A549 (cell line): ENCODE data around the gene ZMIZ2. TPM values are rescaled to one million over a fixed set of nuclear protein-coding genes. Genes with fewer than 3 reads are reported as not detected.
A peak's percentile ranks its signal among the peaks of the same experiment; 100 is the strongest.

Experiments used
- ATAC-seq, 2 experiments: fragments of 200-7000 bp in 1 of 2; fragments of >200 bp in 1 of 2; cut with Nextera tagmentation in 1 of 2; cut with Tn5 transposase in 1 of 2; 3 replicates each; pipeline versions ENCODE4 v1.8.0 to v1.9.1; 2018 to 2020; ENCODE audit warnings: mild to moderate bottlenecking in 1 of 2, moderate library complexity in 1 of 2
- CTCF ChIA-PET: fragments of 300-600 bp; sonication (Branson Sonifier 250); formaldehyde crosslinking; extraction: SDS; loops from one replicate; lab custom pipeline; 2021; ENCODE audit warnings: antibody characterized with exemption, inconsistent platforms; lab: Yijun Ruan, JAX
- POLR2A ChIA-PET: fragments of 350-600 bp; formaldehyde crosslinking; extraction: SDS; loops from one replicate; lab custom pipeline; 2021; ENCODE audit warnings: antibody characterized with exemption, inconsistent platforms; lab: Yijun Ruan, JAX
- DNase-seq, 2 experiments: peaks; one replicate each; pipeline versions ENCODE4 v3.0.0 to v3.0.0-alpha.2; 2011 to 2016; ENCODE audit warnings: low read depth in 1 of 2, low spot score in 1 of 2
- FAIRE-seq: peaks from 2 replicates; lab custom pipeline; 2011; peaks lifted over from hg19 to GRCh38; lab: Jason Lieb, UNC
- H3K27ac ChIP-seq, 2 experiments: fragments of >200 bp; sonication (Bioruptor Twin); formaldehyde crosslinking; 3 replicates each; pipeline ENCODE4 v1.5.1; 2016 to 2017
- H3K4me1 ChIP-seq: fragments of >200 bp; sonication (Bioruptor Twin); formaldehyde crosslinking; 3 replicates; pipeline ENCODE4 v1.6.1; 2016
- H3K4me2 ChIP-seq: fragments of >200 bp; sonication (Bioruptor Twin); formaldehyde crosslinking; 3 replicates; pipeline ENCODE4 v1.6.1; 2016
- H3K4me3 ChIP-seq: fragments of >200 bp; sonication (Bioruptor Twin); formaldehyde crosslinking; 3 replicates; pipeline ENCODE4 v1.5.1; 2016
- H3K9me3 ChIP-seq: fragments of >200 bp; sonication (Bioruptor Twin); formaldehyde crosslinking; 3 replicates; pipeline ENCODE4 v1.6.1; 2016
- BCL3 ChIP-seq: fragments of >200 bp; sonication (Bioruptor Twin); formaldehyde crosslinking; IDR thresholded peaks from 3 replicates; pipeline ENCODE4 v1.6.1; 2016
- CBX2 ChIP-seq: fragments of 200-600 bp; sonication (generic); IDR thresholded peaks from 2 replicates; pipeline ENCODE4 v1.6.1; 2016; ENCODE audit warnings: low read depth, mild to moderate bottlenecking, borderline replicate concordance
- CHD4 ChIP-seq: fragments of 200-600 bp; sonication (generic); IDR thresholded peaks from 2 replicates; pipeline ENCODE4 v1.6.1; 2016; ENCODE audit warnings: antibody characterized with exemption, mild to moderate bottlenecking, borderline replicate concordance
- CTCF ChIP-seq: fragments of >200 bp; sonication (Bioruptor Twin); formaldehyde crosslinking; IDR thresholded peaks from 3 replicates; pipeline ENCODE4 v1.5.1; 2016
- EHF ChIP-seq: fragments of 250-450 bp; sonication (Bioruptor Pico); IDR thresholded peaks from 2 replicates; pipeline ENCODE4 v1.5.0; 2020; ENCODE audit warnings: mild to moderate bottlenecking
- ESRRA ChIP-seq: fragments of 150-350 bp; IDR thresholded peaks from 2 replicates; pipeline ENCODE4 v1.6.1; 2014; ENCODE audit warnings: mild to moderate bottlenecking, low read length, borderline replicate concordance
- FOSL2 ChIP-seq, 2 experiments: fragments of 450-650 bp in 1 of 2; fragments of >200 bp in 1 of 2; sonication (Bioruptor Twin) in 1 of 2; formaldehyde crosslinking; IDR thresholded peaks; 2 replicates each; pipeline versions ENCODE4 v1.5.0 to v1.6.1; 2016 to 2020; ENCODE audit warnings: mild to moderate bottlenecking in 1 of 2, moderate library complexity in 1 of 2
- HOXB13 ChIP-seq: fragments of 250-450 bp; sonication (Bioruptor Pico); IDR thresholded peaks from 2 replicates; pipeline ENCODE4 v1.5.0; 2020; ENCODE audit warnings: low read depth, mild to moderate bottlenecking, moderate library complexity
- MAFK ChIP-seq: fragments of 450-650 bp; IDR thresholded peaks from 2 replicates; pipeline ENCODE4 v1.6.1; 2014; ENCODE audit not compliant: partially characterized antibody
- NFE2L2 ChIP-seq: fragments of 150-350 bp; conservative IDR thresholded peaks from 2 replicates; pipeline ENCODE4 v1.6.1; 2014; ENCODE audit warnings: low read length
- RAD21 ChIP-seq, 2 experiments: fragments of >200 bp in 1 of 2; sonication (Bioruptor Twin) in 1 of 2; formaldehyde crosslinking in 1 of 2; IDR thresholded peaks in 1 of 2; conservative IDR thresholded peaks in 1 of 2; 2 replicates in 1 of 2; 3 replicates in 1 of 2; pipeline ENCODE4 v1.6.1; 2012 to 2018; ENCODE audit warnings: inconsistent platforms in 1 of 2
- RARB ChIP-seq: fragments of 250-450 bp; sonication (Bioruptor Pico); IDR thresholded peaks from 2 replicates; pipeline ENCODE4 v1.8.0; 2021; ENCODE audit warnings: mild to moderate bottlenecking, moderate library complexity
- RNF2 ChIP-seq: fragments of 200-600 bp; sonication (generic); IDR thresholded peaks from 2 replicates; pipeline ENCODE4 v1.6.1; 2016; ENCODE audit warnings: low read depth, mild to moderate bottlenecking, antibody characterized with exemption, moderate library complexity, borderline replicate concordance
- SREBF2 ChIP-seq: fragments of 450-650 bp; IDR thresholded peaks from 2 replicates; pipeline ENCODE4 v1.6.1; 2014; ENCODE audit warnings: mild to moderate bottlenecking, moderate library complexity
- USF2 ChIP-seq: fragments of 450-650 bp; IDR thresholded peaks from 2 replicates; pipeline ENCODE4 v1.6.1; 2014; ENCODE audit warnings: antibody characterized with exemption
- ZNF302 ChIP-seq: fragments of 250-450 bp; sonication (Bioruptor Pico); IDR thresholded peaks from 2 replicates; pipeline ENCODE4 v1.9.0; 2021; ENCODE audit warnings: inconsistent platforms, mild to moderate bottlenecking, moderate library complexity
- ZSCAN20 ChIP-seq: fragments of 250-450 bp; sonication (Bioruptor Pico); IDR thresholded peaks from 2 replicates; pipeline ENCODE4 v1.8.0; 2022; ENCODE audit warnings: mild to moderate bottlenecking, moderate library complexity
- WGBS: methylation state at CpG from one replicate; pipeline ENCODE4 v1.1.6; 2017; ENCODE audit errors: missing lambda C conversion rate; 5-methylcytosine and 5-hydroxymethylcytosine counted together
- polyA plus RNA-seq, 4 experiments: library from polyadenylated mRNA; depleted of rRNA in 3 of 4; stranded (reverse); fragments of >200 nt; fragmentation: RNase III in 1 of 4; extraction: RNeasy Plus Mini Kit Qiagen cat#74134 plus additional on column Dnase treatment in 1 of 4; gene quantifications; 2 replicates in 3 of 4; 3 replicates in 1 of 4; pipeline ENCODE4 v1.2.3, GENCODE V29; 2011 to 2017

ZMIZ2 gene
- polyA plus RNA-seq, 2 of the 4 experiments (the other 2 are of a cell fraction), result 4.3 to 21.7 TPM

GRCh38 chr7:44811093-44811492, 62.4 kb downstream of the ZMIZ2 start:
- POLR2A ChIA-PET, result no interaction called here
- H3K4me3 ChIP-seq, result no peak overlapping the region
- ATAC-seq, result peak in 1 of 2 experiments; percentile 27; a peak in 1 of 6 replicates

GRCh38 chr7:44811571-44811970, 62.9 kb downstream of the ZMIZ2 start:
- WGBS, result 81% methylated on average over 6 of the region's 6 CpGs
- FAIRE-seq (no peak), ATAC-seq (no peak)

More at GRCh38 chr7:44811093-44811492, 62.4 kb downstream of the ZMIZ2 start:
- DNase-seq, result peak in 1 of 2 experiments; percentile 52
- CTCF ChIA-PET, result interaction anchor here (0.6 to 2.9 kb wide), 5 partner anchors 9 to 27 kb away, joined by 3 to 8 read pairs (median 4); no protein-coding TSS in a partner anchor
- Histone ChIP-seq H3K9me3 (no peaks in the 10 kb centered on the region), H3K4me1 (peaks cover 20% of the 10 kb centered on the region), H3K27ac (0 out of 6 replicates have a peak overlapping the region, but pooled peaks of 1 of the 2 experiments have one; percentile 6), H3K4me2 (peak overlapping the region; percentile 36)
- peak; percentile 39 for FAIRE-seq
- TF ChIP-seq NFE2L2 (no peak), ZNF302 (CRISPR knock-in tag) (no peak), SREBF2 (no peak), FOSL2 (IDR thresholded peaks at IDR 0.05) (no peak), FOSL2 (CRISPR knock-in tag; IDR thresholded peaks at IDR 0.05) (peak; percentile 69)

GRCh38 chr7:44814919-44815318, 66.3 kb downstream of the ZMIZ2 start:
- Histone ChIP-seq H3K4me3 (no peak overlapping the region), H3K4me2 (no peak overlapping the region), H3K9me3 (no peaks in the 10 kb centered on the region), H3K4me1 (peaks cover 14% of the 10 kb centered on the region), H3K27ac (no peak overlapping the region)
- CTCF ChIA-PET, result interaction anchor here (0.6 kb wide), 1 partner anchor 101 kb away, joined by 3 read pairs; no protein-coding TSS in a partner anchor
- ATAC-seq, result peak in 1 of 2 experiments; percentile 35; a peak in 3 of 6 replicates
- TF ChIP-seq EHF (no peak), USF2 (no peak), RAD21 (conservative IDR thresholded peaks at IDR 0.05 in 1 of 2, IDR thresholded peaks at IDR 0.05 in 1 of 2) (peak in 1 of 2 experiments; percentile 29; a peak in 2 of 5 replicates), HOXB13 (CRISPR knock-in tag) (no peak), RARB (no peak), MAFK (peak; percentile 35), CBX2 (no peak), ESRRA (no peak)
- FAIRE-seq, result no peak
- POLR2A ChIA-PET, result no interaction called here
- peak in 1 of 2 experiments; percentile 45 for DNase-seq
- WGBS, result 93% methylated on average over 2 of the region's 2 CpGs

More at GRCh38 chr7:44811571-44811970, 62.9 kb downstream of the ZMIZ2 start:
- peaks cover 20% of the 10 kb centered on the region for H3K4me1 ChIP-seq
- H3K27ac ChIP-seq, result 0 out of 6 replicates have a peak overlapping the region, but pooled peaks of 1 of the 2 experiments have one; percentile 6
- H3K4me2 ChIP-seq, result peak overlapping the region; percentile 36
- ChIA-PET POLR2A (interaction anchor here (1.1 kb wide), 1 partner anchor 15 kb away, joined by 4 read pairs; no protein-coding TSS in a partner anchor), CTCF (interaction anchor here (0.6 to 2.9 kb wide), 7 partner anchors 9 to 66 kb away, joined by 3 to 8 read pairs (median 3); no protein-coding TSS in a partner anchor)
- TF ChIP-seq BCL3 (no peak), ZSCAN20 (CRISPR knock-in tag) (no peak), RARB (no peak), CTCF (no peak), ZNF302 (CRISPR knock-in tag) (no peak), CHD4 (no peak), RNF2 (no peak)
- no peak overlapping the region for H3K4me3 ChIP-seq
- no peak for DNase-seq
- H3K9me3 ChIP-seq, result no peaks in the 10 kb centered on the region
